Uterine smooth muscle cell (primary cell): ENCODE results near the gene GKN1. TPM values are rescaled to one million over a fixed set of nuclear protein-coding genes. Genes with fewer than 3 reads are reported as not detected.

Experiments used
- total RNA-seq: library from RNA; depleted of rRNA; stranded (reverse); fragments of >200 nt; gene quantifications from 2 replicates; pipeline ENCODE4 v1.2.3, GENCODE V29; 2014

GKN1 gene
- not detected in 2 replicates for total RNA-seq

GRCh38 chr2:68974251-68974650, at the start of gene GKN1:
GKN1 (plus strand) TSS chr2:68974636; CDS start chr2:68974678, 42 bp downstream.

GRCh38 chr2:68952887-68953521, 21.4 kb upstream of the GKN1 start, which contains the start of gene GKN2:
GKN2 (minus strand) TSS chr2:68952893; CDS start chr2:68952861, 32 bp downstream.

GRCh38 chr2:69013142-69013839, 38.9 kb downstream of the GKN1 start, which contains the start of gene ANTXR1:
ANTXR1 (plus strand) TSS chr2:69013179; CDS start chr2:69013500, 321 bp downstream.

Other genes with a start within 250 kb of the GKN1 start
- 1.1 and 3.7 TPM in 2 replicates for gene ARHGAP25, start 239.8 kb upstream of the GKN1 start, total RNA-seq
- gene BMP10, start 103.2 kb upstream of the GKN1 start, total RNA-seq = not detected in 2 replicates
- not detected in 2 replicates for gene GKN2, start 21.7 kb upstream of the GKN1 start, total RNA-seq
- gene ANTXR1, start 38.5 kb downstream of the GKN1 start, total RNA-seq = 25.6 and 79.0 TPM in 2 replicates